22Rv1 (cell line): Measurements from ENCODE around the gene BORCS5.

Experiments
- CTCF ChIP-seq: fragments of 450-650 bp; IDR thresholded peaks from 2 replicates; pipeline ENCODE4 v1.5.1; 2017; ENCODE audit warnings: mild to moderate bottlenecking
- ZFX ChIP-seq: fragments of 450-650 bp; IDR thresholded peaks from 2 replicates; pipeline ENCODE4 v1.6.1; 2017; ENCODE audit warnings: antibody characterized with exemption, borderline replicate concordance

- TF ChIP-seq CTCF (no peak), ZFX (no peak)
These were observed 131.4 kb downstream of the BORCS5 start for GRCh38 chr12:12488296-12488695.
